ENCODE data around the gene RANBP1.

The RANBP1 gene

DNA sequence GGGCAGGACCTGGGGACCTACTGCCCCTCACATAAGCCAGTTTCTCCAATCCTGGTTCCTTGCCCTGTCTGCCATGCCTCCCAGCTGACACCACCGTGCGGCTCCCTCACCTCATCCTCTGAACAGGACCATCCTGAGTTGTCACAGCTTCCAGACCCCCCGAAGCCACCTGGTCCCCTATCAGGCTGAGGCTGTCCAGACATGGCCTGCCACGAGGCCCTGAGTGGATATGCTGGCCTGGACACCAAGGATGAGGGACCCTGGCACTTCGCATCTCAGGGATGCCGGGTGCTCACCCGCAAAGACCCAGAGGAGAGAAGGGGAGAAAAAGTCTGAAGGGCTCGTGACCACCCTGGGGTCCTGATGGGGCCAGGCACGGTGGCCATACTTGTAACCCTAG lies 50.8 kb downstream of the RANBP1 start:
- in situ Hi-C loops (cut with MboI; ENCODE audit: low sequenced_read_pairs): no loop called here

DNA sequence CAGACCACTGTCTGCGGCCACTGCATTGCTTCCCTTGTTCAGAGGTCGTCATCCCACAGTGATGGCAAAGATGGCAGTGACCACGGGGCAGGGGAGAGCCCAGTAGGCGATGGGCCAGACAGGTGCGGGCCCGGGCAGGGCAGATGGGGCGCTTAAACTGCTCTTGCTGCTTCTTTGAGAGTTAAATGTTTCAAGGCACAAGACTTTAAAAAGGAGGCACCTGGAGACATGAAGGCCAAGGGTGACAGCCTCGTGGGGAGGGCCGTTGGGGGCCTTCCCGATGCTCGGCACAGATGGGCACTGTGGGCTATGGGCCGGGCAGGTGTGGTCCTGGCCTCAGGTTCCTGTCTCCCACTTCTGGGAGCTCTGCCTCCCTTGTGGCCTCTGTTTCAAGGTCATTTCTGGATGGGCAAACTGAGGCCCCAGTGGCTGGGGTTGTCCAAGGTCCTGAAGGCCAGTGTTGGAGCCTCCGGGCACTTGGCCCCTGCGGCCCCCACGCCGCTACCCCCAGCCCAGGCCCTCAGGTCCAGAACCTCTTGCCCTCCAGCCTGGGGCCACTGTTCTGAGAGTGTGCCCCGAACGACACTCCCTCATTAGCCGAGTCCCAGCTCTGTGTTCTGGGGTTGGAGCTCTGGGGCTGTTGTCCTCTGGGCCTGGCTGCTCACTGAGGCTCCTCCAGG lies 51.9 kb downstream of the RANBP1 start:
- in situ Hi-C loops (cut with MboI; ENCODE audit: low sequenced_read_pairs): no loop called here

- in situ Hi-C loops (cut with MboI; ENCODE audit: low sequenced_read_pairs): no loop called here
These were observed 53.4 kb downstream of the RANBP1 start for GRCh38 chr22:20169253-20169822.

GRCh38 chr22:20170170-20170569 lies 54.3 kb downstream of the RANBP1 start:
- in situ Hi-C loops (cut with MboI; ENCODE audit: low sequenced_read_pairs): no loop called here

DNA sequence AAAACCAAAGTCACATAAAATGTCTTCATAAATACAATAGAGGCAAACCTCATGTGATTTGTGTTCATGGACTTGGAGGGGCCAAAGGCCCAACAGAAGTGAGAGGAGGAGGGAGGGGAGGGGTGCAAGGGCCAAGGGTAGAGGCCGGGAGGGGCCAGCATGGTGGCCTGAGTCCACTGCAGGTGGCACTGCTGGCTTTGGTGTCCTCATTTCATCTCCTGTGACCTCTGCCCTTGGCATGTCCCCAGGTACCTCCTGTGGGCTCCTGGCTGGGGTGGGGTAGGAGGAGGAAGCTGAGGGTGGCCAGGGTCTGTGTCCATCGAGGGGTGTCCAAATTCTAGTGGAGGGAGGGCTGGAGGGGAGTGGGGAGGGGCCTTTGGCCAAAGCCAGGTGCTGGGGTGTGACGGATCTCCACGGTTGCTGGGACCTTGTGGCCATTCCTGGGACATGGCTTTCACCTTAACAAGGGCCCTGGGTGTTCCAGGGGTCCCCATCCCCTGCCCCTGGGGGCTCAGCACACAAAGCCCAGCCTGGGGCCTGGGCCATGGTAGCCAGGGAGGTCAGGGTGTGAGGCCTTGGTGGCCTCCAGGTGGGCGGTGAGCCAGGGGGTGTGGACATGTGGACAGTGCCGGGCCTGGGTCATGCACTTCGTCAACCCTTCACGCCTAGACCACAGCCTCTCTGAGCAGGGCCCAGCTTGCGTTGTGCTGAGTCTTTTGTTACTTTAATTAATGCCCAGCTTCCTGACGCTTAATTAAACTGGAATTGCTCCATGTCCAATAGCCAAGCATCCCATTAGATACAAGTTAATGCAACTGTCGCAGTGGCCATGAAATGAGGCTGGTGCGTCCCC lies 55.6 kb downstream of the RANBP1 start:
- in situ Hi-C loops (cut with MboI; ENCODE audit: low sequenced_read_pairs): no loop called here

DNA sequence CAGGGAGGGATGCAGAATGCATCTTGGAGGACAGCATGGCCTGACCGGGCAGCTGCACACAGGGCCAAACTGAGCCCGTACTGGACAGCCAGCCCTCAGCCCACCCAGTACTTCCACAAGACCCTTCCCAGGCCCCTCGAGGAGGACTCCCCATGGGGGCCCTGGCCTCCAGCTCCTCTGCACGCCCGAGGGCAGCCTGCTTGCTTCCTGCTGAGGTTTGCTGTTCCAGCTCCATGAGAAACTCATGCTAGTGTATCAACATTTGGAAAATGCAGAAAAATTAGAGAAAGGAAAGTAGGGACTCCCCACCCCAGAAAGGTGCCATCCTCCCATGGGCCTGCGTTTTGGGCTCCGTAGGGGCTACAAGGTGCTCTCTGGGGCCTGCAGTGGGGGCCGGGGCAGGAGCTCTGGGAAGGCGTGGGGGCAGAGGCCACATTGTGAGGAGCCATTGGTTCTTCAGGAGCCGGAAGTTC lies 56.3 kb downstream of the RANBP1 start:
- in situ Hi-C loops (cut with MboI; ENCODE audit: low sequenced_read_pairs): no loop called here

DNA sequence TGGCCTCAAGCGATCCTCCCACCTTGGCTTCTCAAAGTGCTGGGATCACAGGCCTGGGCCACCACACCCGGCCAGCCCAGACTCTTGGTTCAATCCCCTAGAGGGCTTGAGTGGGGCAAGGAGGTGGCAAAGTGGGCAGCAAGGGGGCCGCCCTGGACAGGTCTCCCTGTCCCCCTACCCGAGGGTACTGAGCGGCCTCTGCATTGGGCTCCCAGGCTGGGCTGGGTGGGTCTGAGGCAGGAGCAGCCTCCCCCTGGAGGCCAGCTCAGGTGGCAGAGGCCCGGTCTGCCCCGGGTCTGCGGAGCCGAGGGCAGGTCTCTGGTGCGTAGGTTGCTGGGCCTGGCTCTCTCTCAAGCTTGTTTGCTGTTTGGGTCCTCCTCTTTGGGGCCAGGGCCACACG lies 57.3 kb downstream of the RANBP1 start:
- in situ Hi-C loops (cut with MboI; ENCODE audit: low sequenced_read_pairs): no loop called here

DNA sequence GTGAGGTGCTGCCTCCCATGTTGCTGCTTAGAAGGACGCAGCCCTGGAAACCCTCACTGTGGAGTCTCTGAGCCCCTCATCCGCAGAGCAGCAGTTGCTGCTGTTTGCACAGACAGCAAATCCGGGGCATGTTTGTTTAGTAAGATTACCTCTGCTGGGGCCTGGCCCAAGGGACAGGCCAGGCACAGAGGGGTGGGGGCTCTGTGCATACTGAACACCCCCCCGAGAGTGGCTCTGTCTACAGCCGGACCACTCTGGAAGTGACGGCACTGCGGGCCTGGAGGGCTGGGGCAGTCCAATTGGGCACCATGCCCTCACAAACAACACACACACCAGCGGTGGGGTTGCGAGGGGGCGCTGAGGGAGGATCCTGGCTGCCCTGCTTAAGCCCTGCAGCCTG lies 57.9 kb downstream of the RANBP1 start:
- in situ Hi-C loops (cut with MboI; ENCODE audit: low sequenced_read_pairs): no loop called here

- in situ Hi-C loops (cut with MboI; ENCODE audit: low sequenced_read_pairs): no loop called here
These were observed 59.1 kb downstream of the RANBP1 start for GRCh38 chr22:20174785-20175596.

- in situ Hi-C loops (cut with MboI; ENCODE audit: low sequenced_read_pairs): no loop called here
These were observed 59.6 kb downstream of the RANBP1 start for GRCh38 chr22:20175597-20175900.

- in situ Hi-C loops (cut with MboI; ENCODE audit: low sequenced_read_pairs): no loop called here
These were observed 60.6 kb downstream of the RANBP1 start for GRCh38 chr22:20176421-20177085.
